MM.1S (cell line): ENCODE results near the gene VPS13C.

ENCODE experiments used
- DNase-seq: peaks from one replicate; pipeline ENCODE4 v3.0.0-alpha.2; 2015
- H2AFZ ChIP-seq: fragments of 300-600 bp; sonication (generic); 2 replicates; pipeline ENCODE4 v1.6.0; 2016; ENCODE audit warnings: antibody characterized with exemption, low read length
- H3F3A ChIP-seq: fragments of 300-600 bp; sonication (generic); 2 replicates; pipeline ENCODE4 v1.6.1; 2016; ENCODE audit warnings: mild to moderate bottlenecking, antibody characterized with exemption, low read length, moderate library complexity, mixed read lengths; ENCODE audit not compliant: insufficient read depth
- H3K27ac ChIP-seq: fragments of 300-600 bp; sonication (generic); 2 replicates; pipeline ENCODE4 v1.5.1; 2016; ENCODE audit warnings: mild to moderate bottlenecking, low read length
- H3K27me3 ChIP-seq: fragments of 300-600 bp; sonication (generic); replicated peaks from 2 replicates; pipeline ENCODE4 v1.6.0; 2016; ENCODE audit warnings: low read length; ENCODE audit not compliant: insufficient read depth
- H3K36me3 ChIP-seq: fragments of 300-600 bp; sonication (generic); replicated peaks from 2 replicates; pipeline ENCODE4 v1.6.1; 2016; ENCODE audit warnings: mild to moderate bottlenecking, low read length, mixed read lengths; ENCODE audit not compliant: insufficient read depth
- H3K4me1 ChIP-seq: fragments of 300-600 bp; sonication (generic); 2 replicates; pipeline ENCODE4 v1.6.1; 2016; ENCODE audit warnings: low read length, mixed read lengths
- H3K4me2 ChIP-seq: fragments of 300-600 bp; sonication (generic); 2 replicates; pipeline ENCODE4 v1.6.0; 2016; ENCODE audit warnings: low read depth, low read length
- H3K4me3 ChIP-seq: fragments of 300-600 bp; sonication (generic); 2 replicates; pipeline ENCODE4 v1.5.1; 2016; ENCODE audit warnings: low read length, mixed read lengths
- H3K79me2 ChIP-seq: fragments of 300-600 bp; sonication (generic); 2 replicates; pipeline ENCODE4 v1.6.1; 2016; ENCODE audit warnings: mixed run types, low read length, mixed read lengths
- H3K9ac ChIP-seq: fragments of 300-600 bp; sonication (generic); 2 replicates; pipeline ENCODE4 v1.6.1; 2016; ENCODE audit warnings: low read length, mixed read lengths
- H3K9me2 ChIP-seq: fragments of 300-600 bp; sonication (generic); replicated peaks from 2 replicates; pipeline ENCODE4 v1.6.1; 2016; ENCODE audit warnings: mild to moderate bottlenecking, low read length, mixed read lengths; ENCODE audit not compliant: insufficient read depth
- H3K9me3 ChIP-seq: fragments of 300-600 bp; sonication (generic); replicated peaks from 2 replicates; pipeline ENCODE4 v1.6.1; 2016; ENCODE audit warnings: mild to moderate bottlenecking, low read length, mixed read lengths; ENCODE audit not compliant: insufficient read depth
- H4K20me1 ChIP-seq: fragments of 300-600 bp; sonication (generic); 2 replicates; pipeline ENCODE4 v1.6.1; 2016; ENCODE audit warnings: mild to moderate bottlenecking, low read length, moderate library complexity, mixed read lengths; ENCODE audit not compliant: insufficient read depth
- CTCF ChIP-seq: fragments of 300-600 bp; sonication (generic); IDR thresholded peaks from 2 replicates; pipeline ENCODE4 v1.5.1; 2016; ENCODE audit warnings: antibody characterized with exemption, low read length, mixed read lengths
- EZH2 ChIP-seq: fragments of 300-600 bp; sonication (generic); optimal IDR thresholded peaks from 2 replicates; pipeline ENCODE3; 2017; ENCODE audit warnings: low read depth, mild to moderate bottlenecking, antibody characterized with exemption, low read length, mixed read lengths
- EZH2phosphoT487 ChIP-seq: fragments of 300-600 bp; sonication (generic); IDR thresholded peaks from 2 replicates; pipeline ENCODE4 v1.6.1; 2018; ENCODE audit warnings: antibody characterized with exemption, low read length

Gene VPS13C

GRCh38 chr15:61829514-61829889 lies 230.7 kb downstream of the VPS13C start:
- no peaks in the 10 kb centered on the region for H3K4me1 ChIP-seq
- H3K27me3 ChIP-seq = no peaks in the 10 kb centered on the region
- H3F3A ChIP-seq = no peaks in the 10 kb centered on the region
- H3K9me3 ChIP-seq = no peaks in the 10 kb centered on the region
- H3K27ac ChIP-seq = no peak overlapping the region
- TF ChIP-seq EZH2 (no peak), CTCF (no peak), EZH2phosphoT487 (no peak)
- no peak overlapping the region for H2AFZ ChIP-seq
- H4K20me1 ChIP-seq = no peaks in the 10 kb centered on the region
- DNase-seq = no peak
- no peak overlapping the region for H3K4me3 ChIP-seq
- H3K4me2 ChIP-seq = no peak overlapping the region
- H3K9me2 ChIP-seq = no peaks in the 10 kb centered on the region
- no peaks in the 10 kb centered on the region for H3K36me3 ChIP-seq
- H3K79me2 ChIP-seq = no peaks in the 10 kb centered on the region
- no peak overlapping the region for H3K9ac ChIP-seq

- no peak overlapping the region for H3K4me2 ChIP-seq
- H3K9me3 ChIP-seq = no peaks in the 10 kb centered on the region
- H4K20me1 ChIP-seq = no peaks in the 10 kb centered on the region
- H3K4me3 ChIP-seq = no peak overlapping the region
- no peak overlapping the region for H3K27ac ChIP-seq
- no peak overlapping the region for H2AFZ ChIP-seq
- H3K4me1 ChIP-seq = no peaks in the 10 kb centered on the region
- TF ChIP-seq CTCF (no peak), EZH2phosphoT487 (no peak), EZH2 (no peak)
- H3F3A ChIP-seq = no peaks in the 10 kb centered on the region
- no peaks in the 10 kb centered on the region for H3K36me3 ChIP-seq
- H3K79me2 ChIP-seq = no peaks in the 10 kb centered on the region
- H3K9me2 ChIP-seq = no peaks in the 10 kb centered on the region
- H3K27me3 ChIP-seq = no peaks in the 10 kb centered on the region
- DNase-seq = no peak
- no peak overlapping the region for H3K9ac ChIP-seq
Measured at GRCh38 chr15:61828860-61829513, 231.3 kb downstream of the VPS13C start.

GRCh38 chr15:61828008-61828407 lies 232.2 kb downstream of the VPS13C start:
- H3K79me2 ChIP-seq = no peaks in the 10 kb centered on the region
- H3K9me2 ChIP-seq = no peaks in the 10 kb centered on the region
- DNase-seq = no peak
- no peaks in the 10 kb centered on the region for H3K27me3 ChIP-seq
- no peak overlapping the region for H3K9ac ChIP-seq
- no peak overlapping the region for H2AFZ ChIP-seq
- H3K4me1 ChIP-seq = no peaks in the 10 kb centered on the region
- H3K4me2 ChIP-seq = no peak overlapping the region
- H3K4me3 ChIP-seq = no peak overlapping the region
- H3F3A ChIP-seq = no peaks in the 10 kb centered on the region
- no peaks in the 10 kb centered on the region for H4K20me1 ChIP-seq
- H3K9me3 ChIP-seq = no peaks in the 10 kb centered on the region
- H3K36me3 ChIP-seq = no peaks in the 10 kb centered on the region
- H3K27ac ChIP-seq = no peak overlapping the region
- TF ChIP-seq CTCF (no peak), EZH2 (no peak), EZH2phosphoT487 (no peak)
